GM12878 (cell line): ENCODE results near the gene PROCA1. TPM values are rescaled to one million over a fixed set of nuclear protein-coding genes. Genes with fewer than 3 reads are reported as not detected.
A peak's percentile ranks its signal among the peaks of the same experiment; 100 is the strongest.

Source experiments
- ATAC-seq: fragments of 200-7000 bp; cut with Tn5 transposase; 3 replicates; pipeline ENCODE4 v1.9.1; 2020; ENCODE audit warnings: mild to moderate bottlenecking, moderate library complexity
- BruUV-seq: library from RNA; stranded (reverse); fragments of 400-500 nt; replicated peaks from 2 replicates; lab custom pipeline; 2021; lab: Mats Ljungman, UMichigan
- CTCF ChIA-PET: fragments of 300-600 bp; sonication (Branson Sonifier 250); formaldehyde crosslinking; extraction: SDS; loops from one replicate; lab custom pipeline; 2021; ENCODE audit warnings: inconsistent platforms; lab: Yijun Ruan, JAX
- POLR2A ChIA-PET: fragments of 350-600 bp; formaldehyde crosslinking; extraction: SDS; loops from one replicate; lab custom pipeline; 2021; ENCODE audit warnings: inconsistent platforms; lab: Charles Lee
- RAD21 ChIA-PET: fragments of 300-600 bp; sonication (Branson Sonifier 250); formaldehyde crosslinking; loops from one replicate; lab custom pipeline; 2023; ENCODE audit warnings: antibody characterized with exemption; ENCODE audit not compliant: unreplicated experiment; lab: Charles Lee
- SMC1A ChIA-PET: fragments of 300-600 bp; sonication (Branson Sonifier 250); formaldehyde crosslinking; loops from one replicate; lab custom pipeline; 2023; ENCODE audit not compliant: unreplicated experiment, uncharacterized antibody; lab: Charles Lee
- DNase-seq: peaks from one replicate; pipeline ENCODE4 v3.0.0-alpha.2; 2011; ENCODE audit warnings: low read depth, low spot score
- FAIRE-seq: peaks from 3 replicates; lab custom pipeline; 2011; peaks lifted over from hg19 to GRCh38; lab: Jason Lieb, UNC
- H2AFZ ChIP-seq: 2 replicates; pipeline ENCODE4 v1.6.0; 2011; ENCODE audit warnings: low read depth, low read length, control low read depth; ENCODE audit not compliant: control insufficient read depth
- H3K27ac ChIP-seq: 2 replicates; pipeline ENCODE4 v1.5.1; 2011; ENCODE audit warnings: control low read depth; ENCODE audit not compliant: control insufficient read depth, insufficient read depth
- H3K27me3 ChIP-seq, 2 experiments: replicated peaks in 1 of 2; 2 replicates each; pipeline versions ENCODE4 v1.6.0 to v1.6.1; 2011; ENCODE audit warnings: low read length in 1 of 2; ENCODE audit not compliant: control insufficient read depth in 2 of 2, insufficient read depth in 2 of 2
- H3K36me3 ChIP-seq, 2 experiments: 2 replicates each; pipeline ENCODE4 v1.5.1; 2011; ENCODE audit warnings: low read length in 1 of 2; ENCODE audit not compliant: control insufficient read depth in 2 of 2, insufficient read depth in 2 of 2
- H3K4me1 ChIP-seq: 2 replicates; pipeline ENCODE4 v1.6.1; 2011; ENCODE audit warnings: mild to moderate bottlenecking, low read length, moderate library complexity, mixed read lengths; ENCODE audit not compliant: control insufficient read depth, insufficient read depth
- H3K4me2 ChIP-seq: 2 replicates; pipeline ENCODE4 v1.6.0; 2011; ENCODE audit warnings: control low read depth; ENCODE audit not compliant: control insufficient read depth, insufficient read depth
- H3K4me3 ChIP-seq: fragments of 200-600 bp; sonication (generic); 2 replicates; pipeline ENCODE4 v1.5.1; 2016
- H3K79me2 ChIP-seq: 2 replicates; pipeline ENCODE4 v1.6.0; 2011; ENCODE audit warnings: low read length; ENCODE audit not compliant: control insufficient read depth, insufficient read depth
- H3K9ac ChIP-seq: 2 replicates; pipeline ENCODE4 v1.8.0; 2011; ENCODE audit warnings: low read length, control low read depth, mixed read lengths; ENCODE audit not compliant: control insufficient read depth, insufficient read depth
- H3K9me3 ChIP-seq: replicated peaks from 3 replicates; pipeline ENCODE4 v1.5.1; 2011; ENCODE audit warnings: mild to moderate bottlenecking, low read length; ENCODE audit not compliant: control insufficient read depth, insufficient read depth
- H4K20me1 ChIP-seq: 2 replicates; pipeline ENCODE4 v1.6.0; 2011; ENCODE audit not compliant: control insufficient read depth, insufficient read depth
- KDM1A ChIP-seq: fragments of 200-600 bp; sonication (generic); IDR thresholded peaks from 2 replicates; pipeline ENCODE4 v1.6.1; 2016; ENCODE audit warnings: borderline replicate concordance
- SP1 ChIP-seq: IDR thresholded peaks from one replicate; pipeline ENCODE4 v1.6.1; 2011; ENCODE audit warnings: low read depth, low read length
- WGBS: methylation state at CpG from one replicate; pipeline ENCODE4 v1.1.6; 2016; ENCODE audit warnings: low lambda C conversion rate; ENCODE audit not compliant: insufficient replicate concordance, insufficient coverage; ENCODE audit errors: missing lambda C conversion rate; 5-methylcytosine and 5-hydroxymethylcytosine counted together
- in situ Hi-C: fragments of 300-500 bp; cut with MboI; formaldehyde crosslinking; loops from 9 replicates; pipeline ENCODE4 v1.14.3; 2018; ENCODE audit warnings: mixed read lengths
- intact Hi-C: fragments of 100-400 bp; cut with micrococcal nuclease; formaldehyde crosslinking; loops from one replicate; pipeline ENCODE4 v1.14.2; 2022; ENCODE audit not compliant: unreplicated experiment
- polyA plus RNA-seq, 11 experiments: library from polyadenylated mRNA; depleted of rRNA in 4 of 11; unstranded in 6 of 11; stranded (reverse) in 5 of 11; fragments of >200 nt; fragmentation: Nextera tagmentation in 4 of 11; fragmentation: Illumina TruSeq in 1 of 11; extraction: Ambion mirVana in 4 of 11; extraction: Trizol in 1 of 11; gene quantifications; 1 replicate in 1 of 11; 2 replicates in 10 of 11; pipeline versions ENCODE4 v1.2.1 to v1.2.3, GENCODE V29; 2011 to 2016; ENCODE audit warnings: inconsistent platforms in 2 of 11, missing spikeins in 2 of 11, low read depth in 1 of 11
- total RNA-seq, 4 experiments: library from RNA; depleted of rRNA in 3 of 4; stranded (reverse); fragments of >200 nt in 3 of 4; fragmentation: Illumina TruSeq in 1 of 4; extraction: Trizol in 1 of 4; gene quantifications; 2 replicates each; pipeline versions ENCODE4 v1.2.1 to v1.2.3, GENCODE V29; 2013 to 2021
- TF ChIP-seq, protein P1 (sequence below), 3 experiments: IDR thresholded peaks in 2 of 3; conservative IDR thresholded peaks in 1 of 3; 2 replicates each; pipeline ENCODE4 v1.5.1; 2011; ENCODE audit warnings: low read depth in 3 of 3, low read length in 3 of 3, mild to moderate bottlenecking in 3 of 3, control low read depth in 2 of 3, moderate library complexity in 2 of 3, inconsistent platforms in 1 of 3, mixed read lengths in 1 of 3; ENCODE audit not compliant: control insufficient read depth in 2 of 3, insufficient read depth in 1 of 3; ENCODE audit errors: extremely low read depth in 1 of 3

PROCA1 gene
- total and polyA plus RNA-seq, 10 of the 15 experiments (the other 5 are each of a cell fraction or from before 2014, with no cell fraction given) = 0.35 to 4.8 (median 1.4) TPM

GRCh38 chr17:28714281-28714680, 2.6 kb upstream of the PROCA1 start:
- CTCF ChIA-PET = interaction anchor here (0.7 kb wide), 2 partner anchors 13 to 52 kb away, joined by 3 read pairs; no protein-coding TSS in a partner anchor
- DNase-seq (no peak), ATAC-seq (no peak), FAIRE-seq (no peak)
- Histone ChIP-seq H2AFZ (no peak overlapping the region), H3K79me2 (peaks cover 4% of the 10 kb centered on the region; the same call in 1 of the 2 replicates), H3K36me3 (no peaks in the 10 kb centered on the region; a peak in 1 of 4 replicates), H3K4me1 (peaks cover 14% of the 10 kb centered on the region), H3K9ac (no peak overlapping the region), H3K27ac (no peak overlapping the region), H3K9me3 (no peaks in the 10 kb centered on the region), H3K27me3 (no peaks in the 10 kb centered on the region), H4K20me1 (no peaks in the 10 kb centered on the region), H3K4me3 (no peak overlapping the region), H3K4me2 (no peak overlapping the region)
- in situ Hi-C loops = no loop called here
- BruUV-seq = no TSS peak
- POLR2A ChIA-PET = no interaction called here
- TF ChIP-seq, protein P1, sequence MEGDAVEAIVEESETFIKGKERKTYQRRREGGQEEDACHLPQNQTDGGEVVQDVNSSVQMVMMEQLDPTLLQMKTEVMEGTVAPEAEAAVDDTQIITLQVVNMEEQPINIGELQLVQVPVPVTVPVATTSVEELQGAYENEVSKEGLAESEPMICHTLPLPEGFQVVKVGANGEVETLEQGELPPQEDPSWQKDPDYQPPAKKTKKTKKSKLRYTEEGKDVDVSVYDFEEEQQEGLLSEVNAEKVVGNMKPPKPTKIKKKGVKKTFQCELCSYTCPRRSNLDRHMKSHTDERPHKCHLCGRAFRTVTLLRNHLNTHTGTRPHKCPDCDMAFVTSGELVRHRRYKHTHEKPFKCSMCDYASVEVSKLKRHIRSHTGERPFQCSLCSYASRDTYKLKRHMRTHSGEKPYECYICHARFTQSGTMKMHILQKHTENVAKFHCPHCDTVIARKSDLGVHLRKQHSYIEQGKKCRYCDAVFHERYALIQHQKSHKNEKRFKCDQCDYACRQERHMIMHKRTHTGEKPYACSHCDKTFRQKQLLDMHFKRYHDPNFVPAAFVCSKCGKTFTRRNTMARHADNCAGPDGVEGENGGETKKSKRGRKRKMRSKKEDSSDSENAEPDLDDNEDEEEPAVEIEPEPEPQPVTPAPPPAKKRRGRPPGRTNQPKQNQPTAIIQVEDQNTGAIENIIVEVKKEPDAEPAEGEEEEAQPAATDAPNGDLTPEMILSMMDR (IDR thresholded peaks at IDR 0.05 in 2 of 3, conservative IDR thresholded peaks at IDR 0.05 in 1 of 3; ENCODE audit: control insufficient read depth in 2 of 3, extremely low read depth in 1 of 3, insufficient read depth in 1 of 3, low read depth in 3 of 3, low read length in 3 of 3) = peak in 2 of 3 experiments; percentile 10 to 13; a peak in 1 of 6 replicates
- no peak for TF ChIP-seq KDM1A
- TF ChIP-seq SP1 = no peak
- SMC1A ChIA-PET = no interaction called here
- WGBS = 8% methylated on average over 3 of the region's 3 CpGs
- RAD21 ChIA-PET = no interaction called here
- intact Hi-C loops = loop anchor here (10.0 kb wide), 1 partner anchor 159 kb away; the partner anchor contains the start of gene UNC119
